Thyroid gland (tissue), 4 donors: ENCODE measurements around the gene C1orf52.

Experiments
- CTCF ChIP-seq, 6 experiments: fragments of 200-600 bp in 3 of 6; fragments of 450-650 bp in 3 of 6; sonication (generic) in 3 of 6; IDR thresholded peaks; one replicate each; pipeline ENCODE4 v1.5.1; 2016 to 2019; ENCODE audit warnings: antibody characterized with exemption in 6 of 6, mild to moderate bottlenecking in 2 of 6, inconsistent platforms in 1 of 6, moderate library complexity in 1 of 6
- POLR2A ChIP-seq, 2 donors: fragments of 450-650 bp; IDR thresholded peaks; one replicate each; pipeline ENCODE4 v1.6.1; 2017; ENCODE audit warnings: antibody characterized with exemption in 2 of 2, mild to moderate bottlenecking in 2 of 2, moderate library complexity in 1 of 2

GRCh38 chr1:85278853-85279314 lies 19.4 kb upstream of the C1orf52 start:
- TF ChIP-seq CTCF (IDR thresholded peaks at IDR 0.05) (no peak), POLR2A (IDR thresholded peaks at IDR 0.05) (no peak)
